Trophoblast cell (in vitro differentiated cells and primary cell): ENCODE measurements around the gene KCNQ2.

Experiments used
- DNase-seq, 2 donors: peaks; one replicate each; pipeline ENCODE4 v3.0.0-alpha.2; 2016
- H2AFZ ChIP-seq: 2 replicates; pipeline ENCODE4 v1.6.1; 2013; ENCODE audit warnings: low read length, moderate library complexity, mild to moderate bottlenecking; ENCODE audit not compliant: insufficient read depth, poor library complexity
- H2AK5ac ChIP-seq: 2 replicates; pipeline ENCODE4 v1.6.1; 2013; ENCODE audit warnings: mild to moderate bottlenecking, low read length
- H2BK120ac ChIP-seq: 2 replicates; pipeline ENCODE4 v1.6.1; 2013; ENCODE audit warnings: low read length, mild to moderate bottlenecking, moderate library complexity; ENCODE audit not compliant: insufficient read depth, poor library complexity
- H2BK12ac ChIP-seq: 2 replicates; pipeline ENCODE4 v1.6.1; 2013; ENCODE audit warnings: mild to moderate bottlenecking, low read length, moderate library complexity
- H2BK5ac ChIP-seq: 2 replicates; pipeline ENCODE4 v1.6.1; 2013; ENCODE audit warnings: low read length, low read depth, moderate library complexity, mild to moderate bottlenecking; ENCODE audit not compliant: poor library complexity
- H3K14ac ChIP-seq: 2 replicates; pipeline ENCODE4 v1.6.1; 2013; ENCODE audit warnings: mild to moderate bottlenecking, low read length
- H3K18ac ChIP-seq: 2 replicates; pipeline ENCODE4 v1.6.1; 2013; ENCODE audit warnings: mild to moderate bottlenecking, low read length
- H3K23ac ChIP-seq: 2 replicates; pipeline ENCODE4 v1.6.1; 2013; ENCODE audit warnings: low read length
- H3K27ac ChIP-seq: 2 replicates; pipeline ENCODE4 v1.5.1; 2013; ENCODE audit warnings: low read depth, mild to moderate bottlenecking, inconsistent platforms, low read length, moderate library complexity
- H3K27me3 ChIP-seq: 2 replicates; pipeline ENCODE4 v1.6.1; 2013; ENCODE audit warnings: inconsistent platforms, mild to moderate bottlenecking, low read length, moderate library complexity; ENCODE audit not compliant: insufficient read depth
- H3K36me3 ChIP-seq, 2 experiments: 1 replicate in 1 of 2; 2 replicates in 1 of 2; pipeline ENCODE4 v1.6.1; 2013; ENCODE audit warnings: low read length in 2 of 2, mild to moderate bottlenecking in 2 of 2, moderate library complexity in 1 of 2; ENCODE audit not compliant: insufficient read depth in 2 of 2, control insufficient read depth in 1 of 2
- H3K4ac ChIP-seq: 2 replicates; pipeline ENCODE4 v1.6.1; 2013; ENCODE audit warnings: low read depth, mild to moderate bottlenecking, low read length, moderate library complexity
- H3K4me1 ChIP-seq, 2 experiments: 1 replicate in 1 of 2; 2 replicates in 1 of 2; pipeline ENCODE4 v1.6.1; 2013; ENCODE audit warnings: low read length in 2 of 2, mild to moderate bottlenecking in 2 of 2, moderate library complexity in 1 of 2; ENCODE audit not compliant: insufficient read depth in 2 of 2, control insufficient read depth in 1 of 2
- H3K4me2 ChIP-seq: 2 replicates; pipeline ENCODE4 v1.6.1; 2013; ENCODE audit warnings: inconsistent platforms, mild to moderate bottlenecking, low read length, moderate library complexity
- H3K4me3 ChIP-seq: 2 replicates; pipeline ENCODE4 v1.5.1; 2013; ENCODE audit warnings: mild to moderate bottlenecking, low read depth, low read length, inconsistent platforms
- H3K79me1 ChIP-seq: one replicate; pipeline ENCODE4 v1.6.1; 2013; ENCODE audit warnings: low read length
- H3K79me2 ChIP-seq: 2 replicates; pipeline ENCODE4 v1.6.1; 2013; ENCODE audit warnings: low read length, mild to moderate bottlenecking; ENCODE audit not compliant: control insufficient read depth, insufficient read depth, poor library complexity
- H3K9ac ChIP-seq: 2 replicates; pipeline ENCODE4 v1.6.1; 2013; ENCODE audit warnings: mild to moderate bottlenecking, low read length
- H3K9me3 ChIP-seq: 2 replicates; pipeline ENCODE4 v1.6.1; 2013; ENCODE audit warnings: low read depth, mild to moderate bottlenecking, control low read depth, inconsistent platforms, low read length; ENCODE audit not compliant: insufficient read depth
- H4K12ac ChIP-seq: 2 replicates; pipeline ENCODE4 v1.6.1; 2013; ENCODE audit warnings: low read depth, mild to moderate bottlenecking, low read length, moderate library complexity
- H4K8ac ChIP-seq: 2 replicates; pipeline ENCODE4 v1.6.1; 2013; ENCODE audit warnings: low read depth, mild to moderate bottlenecking, low read length, moderate library complexity
- H4K91ac ChIP-seq: one replicate; pipeline ENCODE4 v1.6.1; 2013; ENCODE audit warnings: low read depth, mild to moderate bottlenecking, low read length, moderate library complexity
- WGBS: extraction: QIAGEN DNeasy Blood & Tissue Kit; methylation state at CpG from one replicate; pipeline ENCODE4 v1.1.7; 2013; ENCODE audit warnings: missing lambda C conversion rate; ENCODE audit not compliant: insufficient read length, insufficient coverage; ENCODE audit errors: extremely low coverage; 5-methylcytosine and 5-hydroxymethylcytosine counted together

The KCNQ2 gene

GRCh38 chr20:63405102-63405730 lies 67.2 kb downstream of the KCNQ2 start:
- H3K9ac ChIP-seq = no peak overlapping the region
- H4K91ac ChIP-seq = no peak overlapping the region
- no CpG with 5 or more reads among the region's 31 CpGs for WGBS
- H3K23ac ChIP-seq = no peak overlapping the region
- no peak overlapping the region for H4K12ac ChIP-seq
- no peak overlapping the region for H3K27ac ChIP-seq
- H2BK120ac ChIP-seq = no peak overlapping the region
- no peaks in the 10 kb centered on the region for H3K79me2 ChIP-seq
- no peaks in the 10 kb centered on the region for H3K27me3 ChIP-seq
- H3K4me1 ChIP-seq = peaks cover 0 to 2% of the 10 kb centered on the region in 2 experiments
- no peak overlapping the region for H3K4me3 ChIP-seq
- no peak overlapping the region for H3K18ac ChIP-seq
- no peak overlapping the region for H4K8ac ChIP-seq
- H2BK12ac ChIP-seq = no peak overlapping the region
- no peak overlapping the region for H2AK5ac ChIP-seq
- H3K4me2 ChIP-seq = no peak overlapping the region
- H2AFZ ChIP-seq = no peak overlapping the region
- H3K36me3 ChIP-seq = no peaks in the 10 kb centered on the region
- H3K9me3 ChIP-seq = peaks cover 2% of the 10 kb centered on the region
- no peak overlapping the region for H3K14ac ChIP-seq
- no peak overlapping the region for H2BK5ac ChIP-seq
- no peaks in the 10 kb centered on the region for H3K79me1 ChIP-seq
- no peak for DNase-seq
- H3K4ac ChIP-seq = no peak overlapping the region

- Histone ChIP-seq H3K4me2 (no peak overlapping the region), H4K12ac (no peak overlapping the region), H3K4me3 (no peak overlapping the region), H2AFZ (no peak overlapping the region), H3K4ac (no peak overlapping the region), H2BK120ac (no peak overlapping the region), H3K4me1 (no peaks in the 10 kb centered on the region), H3K9ac (peak overlapping the region; percentile 25), H2AK5ac (no peak overlapping the region), H3K23ac (no peak overlapping the region), H3K14ac (no peak overlapping the region), H3K18ac (no peak overlapping the region), H2BK12ac (no peak overlapping the region), H3K27me3 (no peaks in the 10 kb centered on the region), H3K9me3 (peaks cover under 1% of the 10 kb centered on the region), H3K36me3 (no peaks in the 10 kb centered on the region), H2BK5ac (no peak overlapping the region), H3K79me2 (no peaks in the 10 kb centered on the region), H4K91ac (no peak overlapping the region), H3K79me1 (no peaks in the 10 kb centered on the region), H4K8ac (no peak overlapping the region), H3K27ac (no peak overlapping the region)
- no peak for DNase-seq
- no CpG with 5 or more reads among the region's 34 CpGs for WGBS
These were observed 68.0 kb downstream of the KCNQ2 start for GRCh38 chr20:63404129-63405085.

DNA sequence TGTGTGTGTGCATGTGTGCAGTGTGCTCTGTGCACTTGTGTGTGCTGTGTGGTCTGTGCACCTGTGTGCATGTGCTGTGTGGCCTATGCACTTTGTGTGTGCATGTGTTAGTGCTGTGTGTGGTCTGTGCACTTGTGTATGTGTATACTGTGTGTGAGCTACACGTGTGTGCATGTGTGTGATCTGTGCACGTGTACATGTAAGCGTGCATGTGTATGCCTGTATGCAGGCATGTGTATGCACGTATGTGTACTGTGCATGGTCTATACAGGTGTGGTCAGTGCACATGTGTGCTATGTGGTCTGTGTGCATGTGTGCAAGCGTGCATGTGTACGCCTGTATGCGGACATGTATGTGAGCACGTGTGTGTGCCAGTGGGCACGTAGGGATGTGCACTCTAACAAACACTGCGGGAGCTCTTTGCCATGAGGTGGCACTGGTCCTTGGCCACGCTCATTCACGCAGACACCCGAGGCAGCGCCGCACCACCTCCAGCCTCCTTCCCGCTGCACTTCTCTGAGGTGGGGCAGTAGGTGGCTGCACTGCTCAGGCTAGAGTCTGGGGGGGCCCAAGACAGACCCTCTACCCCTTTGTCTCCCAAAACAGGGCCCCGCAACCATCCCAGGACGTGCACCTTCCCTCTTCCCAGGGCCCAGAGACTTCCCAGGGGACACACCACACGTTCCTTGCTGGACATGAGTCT lies 68.9 kb downstream of the KCNQ2 start:
- Histone ChIP-seq H3K27ac (no peak overlapping the region), H3K18ac (no peak overlapping the region), H4K12ac (no peak overlapping the region), H3K4me2 (no peak overlapping the region), H3K4me3 (no peak overlapping the region), H3K14ac (no peak overlapping the region), H3K4me1 (no peaks in the 10 kb centered on the region), H4K91ac (no peak overlapping the region), H3K79me2 (no peaks in the 10 kb centered on the region), H3K23ac (peak overlapping the region; percentile 0), H4K8ac (no peak overlapping the region), H3K27me3 (no peaks in the 10 kb centered on the region), H3K9ac (peak overlapping the region; percentile 1), H2AFZ (no peak overlapping the region), H2AK5ac (no peak overlapping the region), H3K4ac (no peak overlapping the region), H2BK12ac (no peak overlapping the region), H2BK5ac (no peak overlapping the region), H3K36me3 (no peaks in the 10 kb centered on the region), H3K79me1 (no peaks in the 10 kb centered on the region), H3K9me3 (no peaks in the 10 kb centered on the region), H2BK120ac (no peak overlapping the region)
- WGBS = no CpG with 5 or more reads among the region's 19 CpGs
- no peak for DNase-seq

DNA sequence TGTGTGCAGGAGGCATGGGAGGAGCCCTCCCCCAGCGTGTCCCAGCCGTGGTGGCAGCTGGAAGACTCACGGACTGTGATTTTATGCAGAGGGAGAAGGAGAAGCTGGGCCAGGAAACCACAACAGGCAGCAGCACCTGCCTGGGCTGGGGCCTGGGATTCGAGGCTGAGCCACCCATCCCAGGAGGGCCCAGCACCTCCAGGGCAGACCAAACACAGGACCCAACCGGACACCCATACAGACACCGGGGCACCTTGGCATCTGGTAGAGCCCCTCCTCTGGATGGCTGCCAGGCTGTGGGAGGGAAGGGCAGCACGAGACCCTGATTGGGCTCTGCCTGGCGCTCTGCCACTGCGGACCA lies 69.6 kb downstream of the KCNQ2 start:
- no peak overlapping the region for H2AK5ac ChIP-seq
- H3K36me3 ChIP-seq = no peaks in the 10 kb centered on the region
- H3K4me1 ChIP-seq = no peaks in the 10 kb centered on the region
- no peaks in the 10 kb centered on the region for H3K79me1 ChIP-seq
- H3K79me2 ChIP-seq = no peaks in the 10 kb centered on the region
- H3K4ac ChIP-seq = no peak overlapping the region
- DNase-seq = no peak
- no peak overlapping the region for H3K14ac ChIP-seq
- H4K8ac ChIP-seq = no peak overlapping the region
- no peak overlapping the region for H2BK12ac ChIP-seq
- no peak overlapping the region for H3K18ac ChIP-seq
- H4K12ac ChIP-seq = no peak overlapping the region
- H3K4me3 ChIP-seq = no peak overlapping the region
- no peak overlapping the region for H2BK120ac ChIP-seq
- H3K27me3 ChIP-seq = no peaks in the 10 kb centered on the region
- WGBS = no CpG with 5 or more reads among the region's 9 CpGs
- H4K91ac ChIP-seq = no peak overlapping the region
- H2AFZ ChIP-seq = no peak overlapping the region
- H2BK5ac ChIP-seq = no peak overlapping the region
- H3K27ac ChIP-seq = no peak overlapping the region
- no peaks in the 10 kb centered on the region for H3K9me3 ChIP-seq
- H3K9ac ChIP-seq = no peak overlapping the region
- no peak overlapping the region for H3K23ac ChIP-seq
- no peak overlapping the region for H3K4me2 ChIP-seq
